ENCODE data around the gene CNRIP1.
"Not testable (repeated sequence)": the region's sequence is repeated elsewhere in the genome, so short reads cannot be mapped to it uniquely, and the experiment has no call there.

Gene CNRIP1, protein sequence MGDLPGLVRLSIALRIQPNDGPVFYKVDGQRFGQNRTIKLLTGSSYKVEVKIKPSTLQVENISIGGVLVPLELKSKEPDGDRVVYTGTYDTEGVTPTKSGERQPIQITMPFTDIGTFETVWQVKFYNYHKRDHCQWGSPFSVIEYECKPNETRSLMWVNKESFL

DNA sequence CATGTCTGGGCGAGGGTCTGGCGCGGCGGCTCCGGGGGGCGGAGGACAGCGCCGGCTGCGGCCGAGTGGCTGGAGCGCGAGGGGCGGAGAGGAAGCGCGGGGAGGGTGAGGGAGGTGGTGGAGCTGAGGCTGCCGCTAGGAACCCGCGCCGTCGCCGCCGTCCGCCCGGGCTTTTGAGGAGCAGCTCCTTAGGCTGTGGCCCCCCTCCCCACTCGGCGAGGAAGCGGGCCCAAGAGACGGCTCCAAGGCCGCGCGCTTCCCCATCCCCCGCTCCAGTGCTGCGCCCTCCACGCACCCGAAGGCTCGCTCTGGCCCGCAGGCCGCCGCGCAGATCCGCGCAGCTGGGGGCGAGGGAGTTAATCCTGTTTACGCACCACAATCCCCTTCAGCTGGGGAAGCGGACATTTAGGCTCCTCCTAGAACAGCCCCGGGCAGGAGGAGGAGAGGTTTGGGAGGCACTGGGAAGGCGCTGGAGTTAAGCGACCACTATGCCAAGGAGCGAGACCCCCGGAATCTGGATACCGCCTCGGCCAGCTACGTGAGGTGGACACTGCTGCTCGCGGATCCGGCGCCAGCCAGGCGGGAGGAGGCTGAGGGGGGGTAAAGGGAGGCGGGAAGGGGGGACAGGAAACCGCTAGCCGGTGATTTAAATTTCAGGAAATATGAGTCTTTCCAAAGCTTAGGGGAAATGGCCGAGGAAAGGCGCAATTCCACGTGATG is at the start of gene CNRIP1:
CNRIP1 (minus strand) TSS at position 552 of the 720 bp plus-strand sequence; CDS start at position 3, 549 bp downstream.
- DNase-seq = peak; percentile 94

DNA sequence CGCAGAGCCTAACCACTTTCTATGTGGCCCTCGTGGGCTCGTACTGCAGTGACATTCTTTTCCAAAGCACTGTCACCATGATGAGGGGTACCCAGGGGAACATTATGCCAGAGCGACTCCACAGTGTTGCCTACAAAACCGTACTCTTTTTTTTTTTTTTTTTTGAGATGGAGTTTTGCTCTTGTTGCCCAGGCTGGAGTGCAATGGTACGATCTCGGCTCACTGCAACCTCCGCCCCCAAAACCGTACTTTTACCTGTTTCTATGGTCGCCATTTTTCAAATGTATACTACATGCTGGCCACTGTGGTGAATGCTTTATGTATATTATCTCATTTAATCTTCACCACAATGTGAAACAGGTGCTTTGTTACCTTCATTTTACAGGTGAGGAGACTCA is 49.6 kb upstream of the CNRIP1 start:
- no peak for DNase-seq

DNA sequence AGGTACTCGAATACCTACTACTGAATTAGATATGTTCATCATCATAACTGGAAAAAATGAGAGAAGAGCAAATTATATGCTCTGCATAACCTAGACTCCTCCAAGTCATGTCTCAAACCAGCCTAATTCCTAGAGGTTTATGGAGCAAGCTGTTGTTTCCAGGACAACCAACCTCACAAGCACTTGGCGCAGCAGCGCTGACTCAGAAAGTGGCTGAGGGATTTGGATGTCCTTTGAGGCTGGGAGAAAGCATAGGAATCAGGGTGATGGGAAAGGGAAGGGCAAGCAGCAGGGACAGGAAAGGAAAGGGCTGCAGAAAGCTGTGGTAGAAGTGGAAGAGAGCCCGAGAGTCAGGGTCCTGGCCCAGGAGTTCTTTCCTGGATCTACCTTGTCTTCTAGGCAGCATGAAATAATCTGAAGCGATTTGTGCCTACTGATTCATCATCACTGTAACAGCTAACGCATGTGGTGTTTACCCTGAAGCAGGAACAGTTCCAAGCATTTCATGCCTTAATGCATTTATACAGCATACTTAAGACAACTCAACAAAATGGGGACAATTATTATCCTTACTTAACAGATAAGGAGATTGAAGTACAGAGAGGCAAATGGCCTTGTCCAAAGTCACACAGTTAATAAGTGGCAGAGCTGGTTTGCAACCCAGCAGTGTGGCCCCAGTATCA is 49.0 kb upstream of the CNRIP1 start:
- DNase-seq = peak; percentile 31

DNA sequence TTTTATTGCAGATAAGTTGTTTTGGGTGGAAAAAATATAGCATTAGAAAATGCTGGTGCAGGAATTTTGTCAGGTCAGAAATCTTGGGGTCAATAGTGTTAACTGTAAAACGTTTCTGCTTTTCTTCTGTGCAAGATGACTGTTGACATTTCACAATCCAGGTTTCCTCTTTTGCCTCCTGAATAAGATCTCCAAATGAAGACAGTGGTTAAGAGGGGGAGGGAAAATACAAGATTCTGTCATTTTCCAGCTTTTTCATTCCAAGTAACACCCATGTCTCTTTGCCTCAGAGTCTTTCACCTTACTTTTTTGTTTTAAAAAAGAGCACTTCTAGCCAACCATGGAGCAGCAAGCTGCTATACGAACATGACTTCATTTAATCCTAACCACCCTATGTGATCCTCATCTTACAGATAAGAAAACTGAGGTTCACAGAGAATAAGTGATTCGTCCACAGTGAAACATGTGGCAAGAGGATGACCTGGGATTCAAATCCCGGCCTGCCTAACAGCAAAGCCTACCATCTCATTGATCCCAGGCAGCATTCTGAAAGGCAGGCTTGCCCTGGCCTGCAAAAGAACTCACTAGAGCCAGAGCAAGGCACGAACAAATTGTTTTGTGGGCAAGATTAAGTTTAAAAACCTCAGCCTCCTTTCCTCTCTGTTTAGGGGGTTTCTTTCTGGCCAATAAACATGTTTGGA is 48.4 kb upstream of the CNRIP1 start:
- no peak for DNase-seq

DNA sequence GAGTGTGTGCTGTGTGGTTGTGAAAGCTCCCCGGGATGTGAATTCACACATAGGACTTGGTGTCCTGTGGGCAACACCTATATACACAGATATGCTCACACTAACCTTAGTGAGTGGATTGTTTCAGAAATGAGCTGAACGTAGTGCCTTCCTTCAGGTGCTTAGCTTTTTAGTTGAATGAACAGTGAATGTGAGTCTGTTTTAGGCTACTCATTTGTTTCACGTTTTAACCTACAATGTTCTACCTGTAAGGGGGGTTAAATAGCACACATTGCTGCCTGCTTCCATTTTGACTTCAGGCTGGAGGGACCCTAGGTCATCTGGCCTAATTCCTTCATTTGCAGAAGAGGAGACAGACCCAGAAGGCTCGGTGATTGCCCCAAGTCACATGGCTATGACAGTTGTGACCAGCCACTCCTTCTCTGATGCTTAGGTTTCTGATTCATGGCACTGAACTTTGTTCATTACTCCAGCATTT is 46.4 kb upstream of the CNRIP1 start:
- no peak for DNase-seq

DNA sequence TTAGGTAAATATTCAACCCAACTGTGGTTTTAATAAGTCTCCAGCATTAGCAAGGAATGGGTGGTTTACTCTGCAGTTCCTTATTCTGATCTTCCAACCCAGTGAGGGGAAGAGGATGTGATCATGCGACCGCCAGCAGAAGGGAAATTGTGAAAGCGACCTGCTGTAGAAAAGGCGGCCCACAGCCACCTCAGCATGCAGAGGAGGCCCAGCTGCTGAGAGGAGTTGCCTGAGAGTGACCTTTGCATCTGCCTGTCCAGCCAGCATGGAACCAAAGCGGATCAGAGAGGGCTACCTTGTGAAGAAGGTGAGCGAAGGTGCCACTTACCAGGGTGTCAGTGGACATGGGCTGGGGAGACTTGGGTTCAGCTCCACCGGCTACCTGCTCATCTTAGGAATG is 45.3 kb upstream of the CNRIP1 start, which contains the start of gene PLEK:
PLEK (plus strand) TSS at position 196 of the 400 bp plus-strand sequence; CDS start at position 266, 70 bp downstream.
- no peak for DNase-seq

DNA sequence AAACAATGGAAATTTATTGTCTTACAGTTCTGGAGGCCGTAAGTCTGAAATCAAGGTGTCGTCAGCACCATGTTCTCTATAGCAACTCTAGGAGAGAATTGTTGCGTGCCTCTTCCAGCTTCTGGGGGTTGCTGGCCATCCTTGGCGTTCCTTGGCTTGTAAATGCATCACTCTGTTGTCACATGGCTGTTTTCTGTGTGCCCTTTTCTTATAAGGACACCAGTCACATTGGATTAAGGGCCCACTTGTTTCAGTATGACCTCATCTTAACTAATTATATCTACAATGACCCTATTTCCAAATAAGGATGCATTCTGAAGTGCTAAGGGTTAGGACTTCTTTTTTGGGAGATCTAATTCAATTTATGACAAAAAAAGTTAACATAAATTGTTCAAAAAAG is 44.0 kb upstream of the CNRIP1 start:
- DNase-seq = no peak

DNA sequence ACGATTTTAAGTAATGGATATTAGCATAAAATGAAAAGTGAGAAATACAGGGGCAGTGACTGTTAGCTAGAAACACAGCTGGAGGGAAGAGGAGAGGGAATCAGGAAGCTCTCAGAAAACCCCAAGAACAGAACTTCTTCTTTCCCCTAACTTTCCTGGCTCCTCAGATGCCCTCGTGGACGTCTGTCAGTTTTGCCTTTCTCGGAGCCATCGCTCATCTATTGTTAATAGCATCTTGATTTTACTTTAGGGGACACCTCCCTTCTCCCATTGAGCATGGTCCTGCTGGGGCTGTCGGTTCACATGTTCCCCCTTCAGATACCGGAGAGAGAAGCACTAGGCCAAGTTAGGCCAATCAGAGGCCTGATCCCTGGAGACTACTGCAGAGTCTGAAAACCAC is 43.0 kb upstream of the CNRIP1 start:
- DNase-seq = no peak

DNA sequence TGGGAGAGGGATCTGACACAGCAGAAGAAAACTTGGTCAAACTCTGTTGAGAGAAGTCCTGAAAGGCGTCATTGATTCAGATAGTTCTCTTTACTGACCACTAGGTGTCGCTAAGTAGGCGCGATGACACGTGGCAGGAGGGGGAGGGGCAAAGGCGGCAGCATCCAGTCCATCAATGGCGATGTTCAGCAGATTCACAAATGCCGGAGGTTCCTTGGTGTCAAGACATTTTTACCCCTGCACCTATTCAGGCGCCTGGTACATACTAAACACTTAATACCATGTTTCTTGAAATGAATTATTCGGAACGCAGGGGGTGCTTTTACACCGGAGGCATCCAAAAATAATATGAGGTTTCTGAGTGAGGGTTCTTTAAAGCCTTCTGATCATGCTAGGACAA is 42.3 kb upstream of the CNRIP1 start:
- DNase-seq = peak; percentile 68

DNA sequence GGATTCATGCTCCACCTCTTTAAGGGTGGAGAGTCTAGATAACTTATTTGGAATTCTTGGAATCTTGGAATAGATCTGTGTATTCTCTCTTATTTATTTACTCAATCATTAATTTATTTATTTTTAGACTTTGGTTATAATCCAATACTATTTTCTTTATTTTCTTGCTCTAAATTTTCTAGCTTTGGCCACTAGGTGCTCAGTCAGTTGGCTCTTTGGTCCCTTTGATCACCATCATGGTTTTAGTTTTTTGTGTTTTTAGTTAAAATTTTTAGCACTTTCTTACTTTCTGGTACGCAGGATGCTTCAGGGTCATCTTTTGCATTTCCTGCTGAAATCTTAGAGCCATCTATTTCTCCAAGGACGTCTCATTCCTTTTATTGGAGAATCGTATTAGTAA is 40.1 kb upstream of the CNRIP1 start:
- DNase-seq = no peak

DNA sequence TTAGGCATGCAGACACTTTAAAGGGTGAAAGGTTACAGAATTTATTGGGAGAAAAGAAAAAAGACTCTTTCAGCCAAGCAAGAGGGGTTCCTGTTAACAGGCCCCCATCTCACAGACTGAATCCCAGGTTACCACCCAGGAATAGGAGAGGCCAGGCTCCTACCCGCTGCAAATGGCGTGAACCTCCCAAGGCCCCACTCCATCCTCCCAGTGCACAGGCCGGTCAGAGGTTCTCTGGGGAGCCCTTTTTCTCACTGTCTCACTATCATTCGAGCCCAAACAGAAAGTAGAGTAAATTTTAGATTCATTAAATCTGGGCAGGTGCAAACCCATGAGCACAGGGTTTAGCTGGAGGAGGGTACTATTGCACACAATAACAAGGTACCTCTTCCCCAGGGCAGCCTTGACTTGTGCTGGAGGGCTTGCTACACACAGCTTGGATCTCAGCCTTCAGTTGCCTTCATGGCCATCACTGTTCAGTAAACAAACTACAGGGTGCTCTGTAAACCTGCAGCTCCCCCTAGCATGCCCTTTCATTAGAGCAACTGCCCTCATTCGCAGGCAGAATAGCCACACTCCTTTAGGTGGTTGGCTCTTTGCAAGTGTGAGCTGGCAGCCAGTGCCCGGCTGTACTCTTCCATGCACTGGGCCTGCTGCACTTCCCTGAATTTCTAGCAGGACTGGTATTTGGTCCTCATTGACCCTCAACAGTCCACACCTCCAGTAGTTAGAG is 38.0 kb upstream of the CNRIP1 start:
- peak; percentile 20 for DNase-seq

DNA sequence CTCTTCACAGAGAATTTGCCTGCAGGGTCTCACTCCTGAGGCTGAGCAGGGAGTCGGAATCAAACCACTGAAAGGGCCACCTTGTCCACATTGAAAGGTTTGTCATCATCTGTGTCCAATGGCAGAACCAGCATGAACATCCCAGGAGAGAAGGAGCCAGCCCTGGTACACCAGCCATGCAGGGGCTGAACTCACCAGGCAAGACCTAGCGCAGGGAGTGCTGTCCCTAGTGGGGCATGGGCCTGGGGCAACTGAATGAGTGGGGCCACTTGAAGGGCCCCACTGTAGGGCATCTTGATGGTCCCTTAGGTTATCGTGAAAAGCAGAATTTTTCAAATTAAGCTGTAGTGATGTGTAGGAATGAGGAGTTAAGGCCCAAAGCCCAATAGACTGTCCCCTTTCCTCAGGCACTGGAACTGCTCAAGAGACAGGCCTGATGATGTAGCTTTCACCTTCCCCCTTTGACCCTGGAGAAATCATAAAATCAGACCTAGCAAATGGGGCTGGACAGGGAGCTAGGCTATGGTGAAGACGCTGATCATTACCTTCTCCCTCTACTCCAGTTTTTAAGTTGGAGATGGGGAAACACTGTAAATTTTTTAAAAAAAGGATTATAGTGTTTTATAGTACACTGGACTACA is 37.0 kb upstream of the CNRIP1 start:
- DNase-seq = no peak

DNA sequence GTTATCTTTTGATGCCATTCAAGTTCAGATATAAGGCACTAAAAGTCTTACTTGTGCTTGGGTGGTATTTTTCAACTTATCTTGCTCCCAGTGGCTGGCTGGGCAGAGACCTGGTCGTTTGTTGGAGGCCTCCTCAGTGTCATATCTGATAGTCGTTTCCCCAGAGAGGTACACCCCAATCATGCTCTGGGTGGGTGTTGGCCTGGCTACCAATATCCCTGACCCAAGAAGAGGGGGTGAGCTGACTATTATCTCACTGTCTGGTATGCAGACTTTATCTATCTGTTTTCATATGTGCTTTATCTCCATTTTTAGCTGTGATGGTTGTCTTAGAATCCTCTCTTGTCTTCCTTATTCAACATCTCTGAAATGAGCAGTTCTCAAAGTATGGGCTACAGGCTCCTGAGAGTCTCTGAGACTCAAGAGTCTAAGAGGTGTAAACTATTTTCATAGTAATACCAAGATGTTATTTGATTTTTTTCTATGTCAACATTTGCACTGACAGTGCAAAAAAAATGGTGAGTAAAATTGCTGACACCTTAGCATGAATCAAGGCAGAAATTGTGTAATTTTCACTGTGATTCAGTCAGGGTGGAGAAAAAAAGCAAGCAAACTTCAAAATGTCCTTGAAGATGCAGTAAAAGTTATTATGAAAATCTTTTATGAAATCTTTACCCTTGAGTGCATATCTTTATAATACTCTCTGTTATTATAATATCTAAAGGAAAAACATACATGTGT is 33.1 kb upstream of the CNRIP1 start:
- no peak for DNase-seq

DNA sequence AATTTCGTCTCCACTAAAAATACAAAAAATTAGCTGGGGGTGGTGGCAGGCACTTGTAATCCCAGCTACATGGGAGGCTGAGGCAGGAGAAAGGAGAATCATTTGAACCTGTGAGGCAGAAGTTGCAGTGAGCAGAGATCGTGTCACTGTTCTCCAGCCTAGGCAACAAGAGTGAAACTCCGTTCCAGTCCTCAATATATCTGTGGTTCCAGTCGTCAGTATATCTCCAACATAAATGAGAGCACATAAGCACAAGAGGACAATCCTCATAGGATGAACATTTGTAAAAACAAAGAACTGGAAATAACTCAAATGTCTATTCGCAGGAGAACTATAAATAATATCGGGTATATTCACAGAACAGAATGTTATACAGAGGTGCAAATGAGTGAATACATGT is 32.2 kb upstream of the CNRIP1 start:
- DNase-seq = no peak

DNA sequence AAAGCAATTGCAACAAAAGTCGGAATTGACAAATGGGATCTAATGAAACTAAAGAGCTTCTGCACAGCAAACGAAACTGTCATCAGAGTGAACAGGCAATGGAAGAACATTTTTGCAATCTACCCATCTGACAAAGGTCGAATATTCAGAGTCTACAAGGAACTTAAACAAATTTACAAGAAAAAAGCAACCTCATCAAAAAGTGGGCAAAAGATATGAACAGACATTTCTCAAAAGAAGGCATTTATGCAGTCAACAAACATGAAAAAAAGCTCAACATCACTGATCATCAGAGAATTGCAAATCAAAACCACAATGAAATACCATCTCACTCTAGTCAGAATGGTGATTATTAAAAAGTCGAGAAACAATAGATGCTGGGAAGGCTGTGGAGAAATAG is 29.3 kb upstream of the CNRIP1 start:
- DNase-seq = not testable (repeated sequence)

DNA sequence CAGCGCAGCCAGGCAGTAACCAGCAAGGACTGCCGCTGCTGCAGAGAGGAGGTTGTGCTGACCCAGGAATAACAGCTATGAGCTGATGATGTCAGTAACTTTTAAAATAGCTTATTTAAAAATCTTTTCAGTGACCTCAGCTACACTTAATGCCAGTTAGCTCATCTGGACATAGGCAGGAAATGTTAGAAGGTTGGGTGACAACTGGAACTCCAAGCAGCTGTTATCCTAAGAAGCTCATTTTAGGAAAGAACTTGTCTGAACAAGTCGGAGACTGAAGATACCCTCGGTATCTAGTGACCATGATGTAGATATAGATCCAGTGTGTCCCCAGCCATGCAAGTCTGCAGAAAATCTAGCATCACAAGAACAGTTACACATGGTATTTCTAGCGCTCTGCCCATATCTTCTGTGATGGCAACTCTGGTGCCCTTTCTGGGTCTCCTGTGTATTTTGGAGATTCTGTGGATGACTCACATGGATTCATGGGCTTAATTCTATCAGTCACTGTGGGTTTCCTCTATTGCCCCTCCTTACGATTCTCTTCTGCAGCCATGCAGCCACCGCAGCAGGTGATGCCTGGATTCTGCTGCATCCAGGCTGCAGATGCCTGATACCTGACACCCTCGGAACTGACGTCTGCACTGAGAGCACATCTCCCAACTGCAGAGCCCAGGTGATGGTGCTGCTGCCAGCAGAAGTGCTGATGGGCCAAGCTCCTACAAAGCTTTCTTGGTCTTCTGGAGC is 25.6 kb upstream of the CNRIP1 start:
- no peak for DNase-seq

DNA sequence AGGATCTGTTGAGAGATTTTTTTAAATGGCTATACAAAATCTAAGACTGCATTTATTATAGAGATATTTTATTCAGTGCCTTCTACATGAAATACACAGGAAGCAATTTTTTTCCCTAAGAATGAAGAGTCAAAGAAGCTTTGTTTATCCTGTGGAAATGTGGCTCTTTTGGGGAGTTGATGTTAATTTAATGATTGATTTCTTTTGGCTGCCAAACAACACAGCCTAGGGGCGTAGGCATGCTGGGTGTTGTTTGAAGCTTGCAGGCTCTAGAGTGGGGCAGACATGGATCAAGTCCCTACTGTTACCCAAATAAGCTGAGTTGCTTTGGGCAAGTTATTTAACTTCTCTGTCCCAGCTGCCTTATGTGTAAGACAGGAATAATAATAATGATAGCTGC is 24.3 kb upstream of the CNRIP1 start:
- no peak for DNase-seq

DNA sequence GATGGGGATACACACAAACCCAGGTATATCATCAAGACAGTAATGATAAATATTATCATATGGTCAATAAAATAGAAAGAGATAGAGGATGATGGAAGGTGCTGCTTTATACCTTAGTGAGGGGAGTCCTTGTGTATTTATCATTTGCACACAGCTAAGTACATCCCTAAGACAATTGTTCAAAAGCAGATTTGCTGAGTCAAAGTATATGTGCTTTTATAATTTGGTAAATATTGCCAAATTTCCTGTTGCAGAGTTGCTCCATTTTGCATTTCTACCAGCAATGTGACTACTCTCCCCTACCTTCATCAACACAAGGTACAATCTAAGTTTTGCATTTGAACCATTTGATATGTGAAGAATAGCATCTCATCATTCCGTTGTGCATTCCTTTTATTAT is 22.7 kb upstream of the CNRIP1 start:
- DNase-seq = no peak

DNA sequence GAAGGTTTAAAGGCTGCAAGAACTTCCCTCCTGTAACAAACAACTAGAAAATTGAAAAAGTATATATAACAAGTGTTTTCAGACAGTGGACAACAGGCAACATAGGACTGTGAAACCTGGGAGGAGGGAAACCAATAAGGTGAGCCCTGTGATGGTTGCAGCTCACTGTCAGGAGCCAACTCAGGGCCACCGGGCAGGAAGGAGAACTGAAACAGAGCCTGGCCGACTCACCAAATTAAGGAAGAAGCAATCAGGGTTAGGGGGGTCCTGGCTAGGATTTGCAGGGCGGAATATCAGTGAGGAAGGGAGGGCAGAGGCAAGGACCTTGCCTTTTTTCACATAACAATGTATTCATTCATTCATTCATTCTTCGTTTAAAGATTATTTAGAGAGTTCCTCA is 21.8 kb upstream of the CNRIP1 start:
- no peak for DNase-seq

DNA sequence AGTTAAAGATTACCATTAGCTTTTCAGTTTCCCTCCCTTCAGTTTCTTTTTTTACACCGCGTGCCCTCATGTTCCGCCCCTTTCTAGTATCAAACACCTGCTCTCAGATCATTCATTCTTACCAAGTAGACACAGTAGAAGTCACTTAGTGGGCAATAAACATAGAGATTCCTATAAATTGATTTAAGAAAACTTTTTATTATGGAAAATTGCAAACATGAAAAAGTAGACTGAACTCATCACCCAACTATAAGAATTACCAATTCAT is 21.2 kb upstream of the CNRIP1 start:
- no peak for DNase-seq

Measured in eye (tissue), 1 donor.